Adrenal gland (tissue), 12 donors: ENCODE measurements around the gene ZNF57. TPM values are rescaled to one million over a fixed set of nuclear protein-coding genes. Genes with fewer than 3 reads are reported as not detected.

ENCODE experiments used
- DNase-seq, 7 donors: peaks; one replicate each; pipeline ENCODE4 v3.0.0-alpha.2; 2019 to 2020
- H3K27ac ChIP-seq, 5 donors: fragments of 200-600 bp; sonication (generic) in 4 of 5; 1 replicate in 3 of 5; 2 replicates in 2 of 5; pipeline versions ENCODE4 v1.5.1 to v1.8.0; 2016 to 2020; ENCODE audit warnings: mild to moderate bottlenecking in 1 of 5
- H3K27me3 ChIP-seq: fragments of 200-600 bp; 2 replicates; pipeline ENCODE4 v1.8.0; 2021
- H3K36me3 ChIP-seq, 2 donors: fragments of 200-600 bp; replicated peaks in 1 of 2; 1 replicate in 1 of 2; 2 replicates in 1 of 2; pipeline versions ENCODE4 v1.5.1 to v1.8.0; 2018 to 2022
- H3K4me1 ChIP-seq, 2 donors: fragments of 200-600 bp; replicated peaks in 1 of 2; 1 replicate in 1 of 2; 2 replicates in 1 of 2; pipeline versions ENCODE4 v1.5.1 to v1.8.0; 2018 to 2021
- H3K4me3 ChIP-seq, 4 donors: fragments of 200-600 bp; sonication (generic) in 3 of 4; one replicate each; pipeline ENCODE4 v1.5.1; 2016 to 2018
- H3K9me3 ChIP-seq, 3 donors: fragments of 200-600 bp; sonication (generic) in 1 of 3; replicated peaks in 1 of 3; 1 replicate in 2 of 3; 2 replicates in 1 of 3; pipeline versions ENCODE4 v1.5.1 to v1.8.0; 2016 to 2021
- POLR2A ChIP-seq, 2 donors: fragments of 450-650 bp; IDR thresholded peaks; one replicate each; pipeline ENCODE4 v1.6.1; 2017; ENCODE audit warnings: antibody characterized with exemption in 2 of 2, mild to moderate bottlenecking in 2 of 2, moderate library complexity in 1 of 2
- WGBS, 4 donors: extraction: QIAGEN DNeasy Blood & Tissue Kit in 2 of 4; methylation state at CpG; one replicate each; pipeline versions ENCODE4 v1.1.5 to v1.1.7; 2013 to 2017; 5-methylcytosine and 5-hydroxymethylcytosine counted together
- intact Hi-C, 2 donors: fragments of 100-400 bp; cut with DNase I; formaldehyde crosslinking; loops; one replicate each; pipeline versions ENCODE4 v1.14.1 to v1.15.0; 2022 to 2023
- polyA plus RNA-seq, 3 donors: library from polyadenylated mRNA; stranded (reverse); fragments of 200-250 nt in 2 of 3; fragments of 350-450 nt in 1 of 3; fragmentation: Illumina TruSeq in 1 of 3; extraction: RNeasy Lipid Tissue Mini Kit (QIAGEN cat#74804) in 1 of 3; gene quantifications; one replicate each; pipeline ENCODE4 v1.2.3, GENCODE V29; 2013 to 2014
- total RNA-seq, 9 donors: library from RNA; depleted of rRNA in 4 of 9; stranded (reverse); fragments of >200 nt in 4 of 9; fragments of 120-200 nt in 1 of 9; fragmentation: NEBNext Ultra II Directional in 1 of 9; extraction: Animal tissue kit (Norgen Biotek cat#: 25700) in 1 of 9; gene quantifications; one replicate each; pipeline versions ENCODE4 v1.1.0 to v1.2.4, GENCODE V29; 2013 to 2023
- TF ChIP-seq, protein P1 (sequence below), 6 experiments: fragments of 450-650 bp in 4 of 6; fragments of 200-600 bp in 2 of 6; sonication (generic) in 1 of 6; IDR thresholded peaks; 1 replicate in 5 of 6; 2 replicates in 1 of 6; pipeline versions ENCODE4 v1.5.1 to v1.8.0; 2016 to 2021; ENCODE audit warnings: antibody characterized with exemption in 6 of 6, mild to moderate bottlenecking in 2 of 6, moderate library complexity in 1 of 6
- donor health status: healthy with polysubstance abuse.
- donor health status: Bipolar disorder and iron deficiency.
- donor health status: DM: yes; HTN: yes; CAD: no.
- donor health status: DM: no; HTN: no; CAD: no.
- donor health status: DM: no; HTN: no; CAD: no.
- donor health status: DM: yes; HTN: yes; CAD: no.

ZNF57 gene
- total and polyA plus RNA-seq, 12 donors: 2.6 to 5.7 (median 3.4) TPM

DNA sequence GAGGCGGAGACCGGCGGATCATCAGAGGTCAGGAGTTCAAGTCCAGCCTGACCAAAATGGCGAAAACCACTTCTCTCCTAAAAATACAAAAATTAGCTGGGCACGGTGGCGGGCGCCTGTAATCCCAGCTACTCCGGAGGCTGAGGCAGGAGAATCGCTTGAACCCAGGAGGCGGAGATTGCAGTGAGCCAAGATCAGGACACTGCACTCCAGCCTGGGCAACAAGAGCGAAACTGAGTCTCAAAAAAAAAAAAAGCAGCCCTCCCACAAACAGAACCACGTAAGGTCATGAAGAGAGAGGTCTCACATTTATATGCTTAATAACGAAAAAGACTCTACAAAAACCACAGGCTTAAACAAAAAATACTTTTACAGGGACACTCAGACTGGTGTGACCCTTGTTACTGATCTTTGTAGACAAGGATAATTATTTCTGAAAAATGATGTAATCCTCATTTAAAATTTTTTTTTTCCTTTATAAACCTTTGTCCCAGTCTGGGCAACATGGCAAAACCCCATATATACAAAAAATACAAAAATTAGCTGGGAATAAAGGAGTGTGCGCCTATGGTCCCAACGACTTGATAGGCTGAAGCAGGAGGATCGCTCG lies 45.0 kb downstream of the ZNF57 start:
- no peaks in the 10 kb centered on the region for H3K36me3 ChIP-seq
- H3K4me3 ChIP-seq: peak overlapping the region in 3 of 4 donors; percentile 13 to 90 (median 59)
- H3K9me3 ChIP-seq: no peaks in the 10 kb centered on the region
- peak overlapping the region in 4 of 5 donors; percentile 78 to 96 (median 92) for H3K27ac ChIP-seq
- no peaks in the 10 kb centered on the region for H3K27me3 ChIP-seq
- DNase-seq: no peak
- intact Hi-C loops: loop anchor here (10.0 kb wide), 1 partner anchor 61 kb away; no protein-coding TSS in a partner anchor
- H3K4me1 ChIP-seq: peaks cover 15 to 20% of the 10 kb centered on the region in 2 donors
- TF ChIP-seq, protein P1, sequence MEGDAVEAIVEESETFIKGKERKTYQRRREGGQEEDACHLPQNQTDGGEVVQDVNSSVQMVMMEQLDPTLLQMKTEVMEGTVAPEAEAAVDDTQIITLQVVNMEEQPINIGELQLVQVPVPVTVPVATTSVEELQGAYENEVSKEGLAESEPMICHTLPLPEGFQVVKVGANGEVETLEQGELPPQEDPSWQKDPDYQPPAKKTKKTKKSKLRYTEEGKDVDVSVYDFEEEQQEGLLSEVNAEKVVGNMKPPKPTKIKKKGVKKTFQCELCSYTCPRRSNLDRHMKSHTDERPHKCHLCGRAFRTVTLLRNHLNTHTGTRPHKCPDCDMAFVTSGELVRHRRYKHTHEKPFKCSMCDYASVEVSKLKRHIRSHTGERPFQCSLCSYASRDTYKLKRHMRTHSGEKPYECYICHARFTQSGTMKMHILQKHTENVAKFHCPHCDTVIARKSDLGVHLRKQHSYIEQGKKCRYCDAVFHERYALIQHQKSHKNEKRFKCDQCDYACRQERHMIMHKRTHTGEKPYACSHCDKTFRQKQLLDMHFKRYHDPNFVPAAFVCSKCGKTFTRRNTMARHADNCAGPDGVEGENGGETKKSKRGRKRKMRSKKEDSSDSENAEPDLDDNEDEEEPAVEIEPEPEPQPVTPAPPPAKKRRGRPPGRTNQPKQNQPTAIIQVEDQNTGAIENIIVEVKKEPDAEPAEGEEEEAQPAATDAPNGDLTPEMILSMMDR (IDR thresholded peaks at IDR 0.05): no peak
- no peak for TF ChIP-seq POLR2A (IDR thresholded peaks at IDR 0.05)
- WGBS, 4 donors: 37 to 52% (median 42%) methylated on average over 16 to 17 of the region's 17 CpGs

DNA sequence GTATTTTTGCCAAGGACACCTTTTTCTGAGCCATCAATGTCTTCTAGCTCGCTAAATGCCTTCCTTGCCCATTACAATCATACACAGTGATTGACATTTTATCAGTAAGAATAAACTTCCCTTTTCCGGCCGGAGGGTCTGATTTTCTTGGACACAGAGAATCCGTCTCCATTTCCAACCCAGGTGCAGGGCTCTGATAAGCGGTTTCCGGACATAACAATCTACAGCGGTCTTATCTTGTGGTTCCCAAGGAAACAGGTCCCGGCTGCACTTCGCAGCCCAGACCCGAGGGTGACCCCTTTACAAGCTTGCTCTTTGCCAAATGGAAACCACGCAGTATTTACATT lies 49.2 kb downstream of the ZNF57 start:
- peaks cover 15 to 16% of the 10 kb centered on the region in 2 donors for H3K4me1 ChIP-seq
- WGBS, 4 donors: 0 to 4% (median 0%) methylated on average over 6 to 11 of the region's 11 CpGs

DNA sequence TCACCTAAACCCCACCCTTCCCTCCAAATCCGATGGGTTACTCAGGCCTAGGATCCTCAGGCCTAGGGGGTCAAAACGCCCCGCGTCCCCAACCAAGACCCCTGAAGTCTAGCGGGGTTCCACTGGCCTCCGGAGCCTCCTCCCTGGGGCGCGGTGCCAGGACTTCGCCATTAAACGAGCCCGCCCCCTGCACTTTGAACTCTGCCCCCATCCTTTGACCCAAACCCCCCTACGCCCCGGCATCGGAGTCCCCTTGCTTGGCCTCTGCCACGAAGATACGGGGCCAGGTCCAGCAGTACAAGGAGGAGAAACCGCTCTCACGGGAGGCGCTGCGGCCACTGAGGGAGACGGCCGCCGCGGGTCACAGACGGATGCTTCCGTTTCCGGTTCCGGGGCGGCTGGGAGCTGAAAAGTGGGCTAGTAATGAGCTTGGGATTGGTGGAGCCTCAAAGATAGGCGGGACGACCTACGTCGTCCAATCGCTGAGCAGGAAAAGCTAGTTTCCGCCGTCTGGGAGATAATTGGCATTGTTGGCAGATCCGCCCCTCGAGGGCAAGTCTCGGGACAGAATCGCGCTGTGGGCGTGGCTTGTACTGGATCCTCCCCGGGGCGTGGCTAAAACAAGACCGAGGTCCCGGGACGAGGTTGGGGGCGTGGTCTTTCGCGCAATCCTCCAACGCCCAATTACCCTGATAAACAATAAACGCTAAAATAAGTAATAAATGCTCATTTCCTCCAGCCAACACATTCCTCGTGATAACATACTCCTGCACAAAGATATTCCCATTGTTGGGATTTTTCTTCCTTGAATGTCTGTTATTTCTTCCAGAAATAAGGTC lies 49.8 kb downstream of the ZNF57 start:
- DNase-seq: peak; percentile 100
- intact Hi-C loops: loop anchor here (10.0 kb wide), 2 partner anchors 124 to 154 kb away; no protein-coding TSS in a partner anchor
- WGBS, 4 donors: 0 to 2% (median 1%) methylated on average over 30 to 53 of the region's 53 CpGs
- H3K27ac ChIP-seq: peak overlapping the region; percentile 90 to 97 (median 96)
- H3K4me3 ChIP-seq: peak overlapping the region; percentile 52 to 93 (median 81)
- TF ChIP-seq POLR2A (IDR thresholded peaks at IDR 0.05): peak; percentile 80 to 91
- TF ChIP-seq, protein P1 (IDR thresholded peaks at IDR 0.05): no peak
- no peaks in the 10 kb centered on the region for H3K36me3 ChIP-seq
- no peaks in the 10 kb centered on the region for H3K27me3 ChIP-seq
- H3K9me3 ChIP-seq: no peaks in the 10 kb centered on the region
- H3K4me1 ChIP-seq: peaks cover 12 to 13% of the 10 kb centered on the region in 2 donors

More for the DNA sequence above, 49.2 kb downstream of the ZNF57 start:
- TF ChIP-seq, protein P1 (IDR thresholded peaks at IDR 0.05): no peak
- TF ChIP-seq POLR2A (IDR thresholded peaks at IDR 0.05): no peak
- Histone ChIP-seq H3K27ac (peak overlapping the region; percentile 90 to 97 (median 96)), H3K36me3 (no peaks in the 10 kb centered on the region), H3K4me3 (peak overlapping the region; percentile 52 to 93 (median 81)), H3K27me3 (no peaks in the 10 kb centered on the region), H3K9me3 (no peaks in the 10 kb centered on the region)
- intact Hi-C loops: loop anchor here (10.0 kb wide), 3 partner anchors 65 to 155 kb away; no protein-coding TSS in a partner anchor
- peak; percentile 49 to 87 (median 68) for DNase-seq

DNA sequence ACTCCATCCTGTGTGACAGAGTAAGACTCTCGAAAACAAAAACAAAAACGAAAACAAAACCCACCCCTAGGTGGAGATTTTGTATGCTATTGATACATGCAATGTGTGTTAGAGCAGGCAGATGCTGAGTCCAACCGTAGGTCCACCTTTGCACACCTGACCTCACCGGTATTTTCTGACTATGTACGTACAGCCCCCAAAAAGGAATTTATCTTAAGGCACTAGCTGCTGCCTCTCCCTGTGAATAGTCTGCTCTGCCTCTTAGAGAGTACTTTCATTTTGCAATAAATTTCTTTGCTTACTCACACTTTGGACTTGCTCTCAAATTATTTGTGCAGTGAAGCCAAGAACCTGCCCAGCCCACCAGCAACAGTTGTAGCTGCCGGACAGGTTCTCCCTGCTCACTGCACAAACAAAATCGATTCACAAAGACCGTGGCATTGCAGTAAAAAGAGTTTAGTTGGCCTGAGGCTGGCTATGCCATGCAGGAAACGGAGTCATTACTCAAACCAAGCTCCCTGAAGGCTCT lies 52.3 kb downstream of the ZNF57 start:
- Histone ChIP-seq H3K36me3 (no peaks in the 10 kb centered on the region), H3K27ac (peak overlapping the region in 3 of 5 donors; percentile 9 to 44 (median 10)), H3K27me3 (no peaks in the 10 kb centered on the region), H3K4me1 (peaks cover 11% of the 10 kb centered on the region in 2 donors), H3K9me3 (no peaks in the 10 kb centered on the region), H3K4me3 (peak overlapping the region in 1 of 4 donors; percentile 30)
- intact Hi-C loops: loop anchor here (10.0 kb wide), 2 partner anchors 122 to 152 kb away; no protein-coding TSS in a partner anchor
- DNase-seq: no peak
- WGBS, 4 donors: 29 to 34% (median 32%) methylated on average over 8 to 9 of the region's 9 CpGs
- TF ChIP-seq, protein P1 (IDR thresholded peaks at IDR 0.05): peak in 3 of 6 experiments; percentile 9 to 20 (median 16)
- TF ChIP-seq POLR2A (IDR thresholded peaks at IDR 0.05): peak in 1 of 2 donors; percentile 34
